Uterus (tissue), 4 donors: ENCODE results near the gene PPARA. TPM values are rescaled to one million over a fixed set of nuclear protein-coding genes. Genes with fewer than 3 reads are reported as not detected.

Source experiments
- DNase-seq, 2 donors: peaks; one replicate each; pipeline ENCODE4 v3.0.0-alpha.2; 2019 to 2020
- H3K27ac ChIP-seq, 2 donors: fragments of 200-600 bp; sonication (generic); 1 replicate in 1 of 2; 2 replicates in 1 of 2; pipeline ENCODE4 v1.5.1; 2016 to 2018
- H3K27me3 ChIP-seq, 2 donors: fragments of 200-600 bp; sonication (generic); one replicate each; pipeline ENCODE4 v1.5.1; 2018 to 2019; ENCODE audit warnings: control low read depth in 1 of 2
- H3K36me3 ChIP-seq, 2 donors: fragments of 200-600 bp; sonication (generic); one replicate each; pipeline ENCODE4 v1.5.1; 2019; ENCODE audit warnings: control low read depth in 1 of 2
- H3K4me1 ChIP-seq, 2 donors: fragments of 200-600 bp; sonication (generic); one replicate each; pipeline ENCODE4 v1.5.1; 2018 to 2019; ENCODE audit warnings: control low read depth in 1 of 2
- H3K4me3 ChIP-seq, 2 donors: fragments of 200-600 bp; sonication (generic); 1 replicate in 1 of 2; 2 replicates in 1 of 2; pipeline ENCODE4 v1.5.1; 2018 to 2019; ENCODE audit warnings: mild to moderate bottlenecking in 1 of 2
- H3K9me3 ChIP-seq, 2 donors: fragments of 200-600 bp; sonication (generic); one replicate each; pipeline ENCODE4 v1.5.1; 2019; ENCODE audit warnings: control low read depth in 1 of 2
- CTCF ChIP-seq, 4 experiments: fragments of 200-600 bp in 2 of 4; fragments of 450-650 bp in 2 of 4; sonication (generic) in 2 of 4; IDR thresholded peaks; one replicate each; pipeline ENCODE4 v1.5.1; 2016 to 2019; ENCODE audit warnings: antibody characterized with exemption in 4 of 4, mild to moderate bottlenecking in 2 of 4, moderate library complexity in 1 of 4
- POLR2A ChIP-seq, 2 donors: fragments of 450-650 bp; IDR thresholded peaks; one replicate each; pipeline ENCODE4 v1.6.1; 2016; ENCODE audit warnings: antibody characterized with exemption in 2 of 2, mild to moderate bottlenecking in 1 of 2, moderate library complexity in 1 of 2
- intact Hi-C: fragments of 100-400 bp; cut with DNase I; formaldehyde crosslinking; loops from one replicate; pipeline ENCODE4 v1.15.1; 2023; ENCODE audit warnings: low total_unique reads
- total RNA-seq, 4 donors: library from RNA; depleted of rRNA in 3 of 4; stranded (reverse); fragments of >200 nt in 3 of 4; gene quantifications; one replicate each; pipeline versions ENCODE4 v1.1.0 to v1.2.4, GENCODE V29; 2014 to 2023
- donor health status: DM: yes; HTN: yes; CAD: no.

The PPARA gene
- total RNA-seq, 4 donors from 2014 or later, result 1.8 to 24.8 (median 14.0) TPM

DNA sequence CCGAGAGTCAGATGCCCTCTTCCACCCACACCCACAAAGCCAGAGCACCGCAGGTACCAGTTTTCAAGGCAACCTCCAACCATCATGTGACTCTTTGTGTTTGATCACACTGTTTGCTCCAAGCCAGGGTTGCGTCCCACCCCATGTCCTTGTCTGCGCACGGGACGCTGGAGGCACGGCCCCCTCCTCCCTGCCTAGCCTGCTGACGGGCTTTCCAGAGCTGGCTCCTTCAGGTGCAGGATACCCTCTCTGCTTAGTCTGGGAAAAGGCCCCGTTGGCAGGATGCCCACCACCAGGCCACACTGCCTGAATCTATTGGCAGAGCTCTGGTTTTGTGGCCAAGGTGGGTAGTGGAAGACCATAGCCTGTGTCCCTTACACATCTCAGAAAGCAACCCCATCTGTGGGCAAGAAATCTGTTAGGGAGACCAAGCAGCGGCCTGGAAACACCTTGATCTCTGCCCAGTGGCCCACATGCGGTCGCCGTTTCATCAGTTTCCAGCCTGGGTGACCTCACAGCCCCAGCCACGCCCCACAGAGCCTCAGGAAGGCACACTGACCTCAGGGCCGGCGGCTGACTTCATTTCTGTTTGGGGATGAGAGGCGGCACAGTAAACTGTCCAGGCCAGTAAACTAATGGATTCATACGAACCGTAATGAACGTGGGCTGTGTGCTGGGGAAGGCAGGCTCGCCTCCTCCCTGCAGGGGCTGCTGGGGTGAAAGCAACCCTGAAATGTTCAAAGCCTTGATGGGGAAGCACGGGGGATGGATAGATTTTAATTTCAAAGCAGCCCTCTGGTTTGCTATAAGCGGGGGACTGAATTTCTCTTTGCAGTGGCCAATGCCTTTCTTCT, 73.9 kb downstream of the PPARA start:
- TF ChIP-seq POLR2A (IDR thresholded peaks at IDR 0.05) (no peak), CTCF (IDR thresholded peaks at IDR 0.05) (no peak)
- Histone ChIP-seq H3K27ac (no peak overlapping the region), H3K27me3 (no peaks in the 10 kb centered on the region), H3K4me3 (no peak overlapping the region), H3K36me3 (no peaks in the 10 kb centered on the region), H3K4me1 (no peaks in the 10 kb centered on the region), H3K9me3 (no peaks in the 10 kb centered on the region)
- DNase-seq, result no peak
- intact Hi-C loops, result no loop called here

- Histone ChIP-seq H3K9me3 (no peaks in the 10 kb centered on the region), H3K4me1 (no peaks in the 10 kb centered on the region), H3K4me3 (no peak overlapping the region), H3K27me3 (no peaks in the 10 kb centered on the region), H3K36me3 (no peaks in the 10 kb centered on the region), H3K27ac (no peak overlapping the region)
- TF ChIP-seq CTCF (IDR thresholded peaks at IDR 0.05) (no peak), POLR2A (IDR thresholded peaks at IDR 0.05) (no peak)
- intact Hi-C loops, result no loop called here
- no peak for DNase-seq
Observed at GRCh38 chr22:46224898-46225290, 74.6 kb downstream of the PPARA start.

DNA sequence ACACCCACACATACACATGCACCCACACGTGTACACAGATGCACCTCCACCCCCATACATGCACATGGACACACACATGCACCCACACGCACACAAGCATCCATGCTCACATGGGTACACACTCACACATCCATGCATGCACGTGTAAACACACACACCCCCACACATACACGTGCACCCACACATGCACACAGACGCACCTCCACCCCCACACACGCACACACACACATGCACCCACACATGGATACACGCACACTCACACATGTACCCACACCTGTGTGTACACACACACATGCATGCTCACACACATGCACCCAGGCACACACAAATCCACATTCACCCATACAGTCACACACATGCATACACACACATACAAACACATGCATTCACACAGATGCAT, 75.3 kb downstream of the PPARA start:
- no peaks in the 10 kb centered on the region for H3K4me1 ChIP-seq
- no peaks in the 10 kb centered on the region for H3K27me3 ChIP-seq
- no peak for TF ChIP-seq CTCF (IDR thresholded peaks at IDR 0.05)
- no peak overlapping the region for H3K27ac ChIP-seq
- H3K36me3 ChIP-seq, result no peaks in the 10 kb centered on the region
- DNase-seq, result no peak
- intact Hi-C loops, result no loop called here
- H3K4me3 ChIP-seq, result no peak overlapping the region
- H3K9me3 ChIP-seq, result no peaks in the 10 kb centered on the region

DNA sequence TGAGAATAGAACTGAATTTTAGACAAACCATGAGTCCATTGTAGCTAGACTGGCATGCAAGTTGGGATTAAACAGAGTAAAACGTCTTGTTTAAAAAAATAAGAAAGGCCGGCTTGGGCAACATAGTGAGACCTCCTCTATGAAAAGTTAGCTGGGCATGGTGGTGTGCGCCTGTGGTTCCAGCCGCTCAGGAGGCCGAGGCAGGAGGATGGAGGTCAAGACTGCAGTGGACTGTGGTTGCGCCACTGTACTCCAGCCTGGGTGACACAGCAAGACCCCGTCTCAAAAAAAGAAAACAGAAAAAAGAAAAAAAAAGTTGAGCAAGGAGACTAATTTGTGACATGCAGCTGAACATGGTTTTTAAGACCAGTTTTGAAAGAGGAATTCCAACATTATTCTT, 76.3 kb downstream of the PPARA start:
- Histone ChIP-seq H3K27me3 (no peaks in the 10 kb centered on the region), H3K4me3 (no peak overlapping the region), H3K27ac (no peak overlapping the region), H3K9me3 (no peaks in the 10 kb centered on the region), H3K4me1 (no peaks in the 10 kb centered on the region), H3K36me3 (no peaks in the 10 kb centered on the region)
- DNase-seq, result no peak
- intact Hi-C loops, result no loop called here
- no peak for TF ChIP-seq CTCF (IDR thresholded peaks at IDR 0.05)

- no peaks in the 10 kb centered on the region for H3K4me1 ChIP-seq
- H3K36me3 ChIP-seq, result no peaks in the 10 kb centered on the region
- H3K9me3 ChIP-seq, result no peaks in the 10 kb centered on the region
- DNase-seq, result no peak
- intact Hi-C loops, result no loop called here
- no peak overlapping the region for H3K4me3 ChIP-seq
- H3K27ac ChIP-seq, result no peak overlapping the region
- TF ChIP-seq POLR2A (IDR thresholded peaks at IDR 0.05) (no peak), CTCF (IDR thresholded peaks at IDR 0.05) (no peak)
- H3K27me3 ChIP-seq, result no peaks in the 10 kb centered on the region
Observed at GRCh38 chr22:46229701-46230100, 79.4 kb downstream of the PPARA start.
